Endothelial cell of umbilical vein (primary cell): Measurements from ENCODE around the gene PBXIP1. TPM values are rescaled to one million over a fixed set of nuclear protein-coding genes. Genes with fewer than 3 reads are reported as not detected.

Experiments
- BruUV-seq: library from RNA; stranded (reverse); fragments of 400-500 nt; replicated peaks from 2 replicates; lab custom pipeline; 2021; lab: Mats Ljungman, UMichigan
- CTCF ChIA-PET: fragments of 300-600, 350-600 bp; sonication (Branson Sonifier 250); formaldehyde crosslinking; loops from one replicate; lab custom pipeline; 2021; ENCODE audit warnings: antibody characterized with exemption, inconsistent platforms; lab: Charles Lee
- POLR2A ChIA-PET: fragments of 300-600, 350-600 bp; sonication (Branson Sonifier 250); formaldehyde crosslinking; loops from one replicate; lab custom pipeline; 2021; ENCODE audit warnings: antibody characterized with exemption, inconsistent platforms; lab: Charles Lee
- DNase-seq: peaks from one replicate; pipeline ENCODE4 v3.0.0-alpha.2; 2011; ENCODE audit warnings: low read depth, low spot score
- FAIRE-seq: peaks from 2 replicates; lab custom pipeline; 2011; peaks lifted over from hg19 to GRCh38; lab: Jason Lieb, UNC
- H2AFZ ChIP-seq: 2 replicates; pipeline ENCODE4 v1.6.0; 2012; ENCODE audit warnings: low read depth, low read length, control low read depth, inconsistent platforms
- H3K27ac ChIP-seq: 2 replicates; pipeline ENCODE4 v1.5.1; 2011; ENCODE audit warnings: low read depth, mild to moderate bottlenecking, control low read depth, low read length, moderate library complexity; ENCODE audit not compliant: insufficient read depth
- H3K27me3 ChIP-seq, 2 experiments: 2 replicates each; pipeline versions ENCODE4 v1.6.0 to v1.6.1; 2011; ENCODE audit warnings: low read length in 2 of 2, mixed read lengths in 1 of 2; ENCODE audit not compliant: control insufficient read depth in 2 of 2, insufficient read depth in 2 of 2
- H3K36me3 ChIP-seq, 2 experiments: 2 replicates in 1 of 2; 3 replicates in 1 of 2; pipeline ENCODE4 v1.5.1; 2011; ENCODE audit warnings: low read length in 2 of 2, mild to moderate bottlenecking in 1 of 2, moderate library complexity in 1 of 2; ENCODE audit not compliant: control insufficient read depth in 2 of 2, insufficient read depth in 2 of 2; ENCODE audit errors: extremely low read depth in 1 of 2
- H3K4me1 ChIP-seq: 3 replicates; pipeline ENCODE4 v1.5.1; 2011; ENCODE audit warnings: mild to moderate bottlenecking, low read length; ENCODE audit not compliant: control insufficient read depth, insufficient read depth; ENCODE audit errors: extremely low read depth
- H3K4me2 ChIP-seq: 2 replicates; pipeline ENCODE4 v1.6.1; 2011; ENCODE audit warnings: low read length, control low read depth, mixed read lengths; ENCODE audit not compliant: insufficient read depth
- H3K4me3 ChIP-seq, 3 experiments: fragments of 200-600 bp in 1 of 3; sonication (generic), shearing (Covaris generic) in 1 of 3; replicated peaks in 1 of 3; 2 replicates each; pipeline ENCODE4 v1.5.1; 2011 to 2016; ENCODE audit warnings: control low read depth in 3 of 3, low read length in 3 of 3, mild to moderate bottlenecking in 2 of 3, inconsistent platforms in 1 of 3, low read depth in 1 of 3, moderate library complexity in 1 of 3; ENCODE audit not compliant: insufficient read depth in 1 of 3
- H3K79me2 ChIP-seq: 2 replicates; pipeline ENCODE4 v1.6.0; 2012; ENCODE audit warnings: low read length, inconsistent platforms; ENCODE audit not compliant: control insufficient read depth, insufficient read depth
- H3K9ac ChIP-seq: replicated peaks from 2 replicates; pipeline ENCODE3; 2011; ENCODE audit warnings: low read length, control low read depth; ENCODE audit not compliant: insufficient read depth; ENCODE audit errors: extremely low read depth
- H3K9me1 ChIP-seq: replicated peaks from 3 replicates; pipeline ENCODE4 v1.6.0; 2011; ENCODE audit warnings: mild to moderate bottlenecking, low read length; ENCODE audit not compliant: control insufficient read depth, insufficient read depth; ENCODE audit errors: extremely low read depth
- H3K9me3 ChIP-seq: replicated peaks from 2 replicates; pipeline ENCODE4 v1.5.1; 2012; ENCODE audit warnings: low read length, inconsistent platforms; ENCODE audit not compliant: control insufficient read depth, insufficient read depth
- H4K20me1 ChIP-seq: replicated peaks from 2 replicates; pipeline ENCODE3; 2011; ENCODE audit warnings: mild to moderate bottlenecking, low read length; ENCODE audit not compliant: control insufficient read depth, insufficient read depth; ENCODE audit errors: extremely low read depth
- CTCF ChIP-seq, 2 donors: IDR thresholded peaks; 1 replicate in 1 of 2; 2 replicates in 1 of 2; pipeline ENCODE4 v1.5.1; 2011; ENCODE audit warnings: low read length in 2 of 2, mild to moderate bottlenecking in 2 of 2, moderate library complexity in 2 of 2, control low read depth in 1 of 2, inconsistent platforms in 1 of 2, low read depth in 1 of 2; ENCODE audit not compliant: insufficient read depth in 1 of 2; ENCODE audit errors: extremely low read depth in 1 of 2
- EZH2 ChIP-seq: IDR thresholded peaks from 2 replicates; pipeline ENCODE4 v1.6.1; 2012; ENCODE audit warnings: borderline replicate concordance, low read depth, mild to moderate bottlenecking, moderate library complexity, low read length, inconsistent platforms; ENCODE audit not compliant: severe bottlenecking
- FOS ChIP-seq: IDR thresholded peaks from 2 replicates; pipeline ENCODE4 v1.6.1; 2011; ENCODE audit warnings: mild to moderate bottlenecking, low read length, moderate library complexity, borderline replicate concordance; ENCODE audit not compliant: insufficient read depth
- GATA2 ChIP-seq: IDR thresholded peaks from 2 replicates; pipeline ENCODE4 v1.7.0; 2011; ENCODE audit warnings: low read depth, mild to moderate bottlenecking, moderate library complexity, mixed read lengths, low read length; ENCODE audit not compliant: insufficient read length, insufficient read depth
- JUN ChIP-seq: IDR thresholded peaks from 2 replicates; pipeline ENCODE4 v1.6.1; 2011; ENCODE audit warnings: borderline replicate concordance, low read depth; ENCODE audit not compliant: insufficient read length, insufficient read depth
- MAX ChIP-seq: IDR thresholded peaks from 2 replicates; pipeline ENCODE4 v1.6.1; 2011; ENCODE audit not compliant: insufficient read depth, insufficient read length
- MYC ChIP-seq: IDR thresholded peaks from one replicate; pipeline ENCODE4 v1.6.1; 2011; ENCODE audit warnings: mild to moderate bottlenecking, low read depth, low read length
- POLR2A ChIP-seq: IDR thresholded peaks from 2 replicates; pipeline ENCODE4 v1.6.1; 2012; ENCODE audit warnings: low read depth, mild to moderate bottlenecking, control low read depth, low read length
- POLR2AphosphoS5 ChIP-seq: IDR thresholded peaks from 2 replicates; pipeline ENCODE4 v1.6.1; 2012; ENCODE audit warnings: low read depth, mild to moderate bottlenecking, control low read depth, low read length, moderate library complexity; ENCODE audit not compliant: insufficient read depth
- dilution Hi-C: fragments of 300-500 bp; cut with MboI; formaldehyde crosslinking; loops from one replicate; pipeline ENCODE4 v1.15.0; 2019; ENCODE audit warnings: low sequenced_read_pairs; ENCODE audit not compliant: extremely low pct_ligation_motif_present
- intact Hi-C: fragments of 100-400 bp; cut with micrococcal nuclease; formaldehyde crosslinking; loops from one replicate; pipeline ENCODE4 v1.10.0; 2022
- microRNA-seq: library from miRNA; unstranded; fragments of <30 nt; microRNA quantifications from one replicate; pipeline ENCODE4 v1.2.0, GENCODE V29; 2021; ENCODE audit warnings: borderline number of aligned reads, borderline replicate concordance
- polyA plus RNA-seq, 4 experiments: library from polyadenylated mRNA; depleted of rRNA in 3 of 4; stranded (reverse) in 3 of 4; unstranded in 1 of 4; fragments of >200 nt; gene quantifications; 2 replicates each; pipeline versions ENCODE4 v1.2.1 to v1.2.3, GENCODE V29; 2011 to 2012; ENCODE audit warnings: missing spikeins in 1 of 4
- small RNA-seq: library from RNA; depleted of rRNA; stranded (forward); fragments of <200 nt; gene quantifications from one replicate; pipeline ENCODE3, GENCODE V24; 2012; ENCODE audit warnings: low replicate concordance, low read depth; ENCODE audit not compliant: insufficient read depth, insufficient read length
- total RNA-seq: library from RNA; stranded (reverse); gene quantifications from 2 replicates; pipeline ENCODE4 v1.2.3, GENCODE V29; 2021

PBXIP1 gene
- total and polyA plus RNA-seq, 2 donors (not counting 3 experiments of a cell fraction or from before 2014, with no cell fraction given): 49.4 to 54.7 TPM

GRCh38 chr1:154895798-154896197, 60.1 kb downstream of the PBXIP1 start:
- DNase-seq (no peak), FAIRE-seq (no peak)
- H3K4me1 ChIP-seq: no peaks in the 10 kb centered on the region
- TF ChIP-seq POLR2A (no peak), MAX (no peak), GATA2 (no peak), FOS (no peak), CTCF (IDR thresholded peaks at IDR 0.05; ENCODE audit: extremely low read depth in 1 of 2, insufficient read depth in 1 of 2, low read depth in 1 of 2, low read length in 2 of 2) (no peak), POLR2AphosphoS5 (no peak), EZH2 (no peak), JUN (no peak), MYC (no peak)
- H2AFZ ChIP-seq: no peak overlapping the region
- CTCF ChIA-PET: interaction anchor here (0.8 to 2.5 kb wide), 4 partner anchors 9 to 226 kb away, joined by 3 to 14 read pairs (median 3); no protein-coding TSS in a partner anchor
- no peak overlapping the region for H3K4me3 ChIP-seq
- BruUV-seq: no TSS peak
- no peaks in the 10 kb centered on the region for H3K9me3 ChIP-seq
- no peaks in the 10 kb centered on the region for H3K79me2 ChIP-seq
- no peaks in the 10 kb centered on the region for H3K9me1 ChIP-seq
- peaks cover 3 to 15% of the 10 kb centered on the region in 2 experiments for H3K27me3 ChIP-seq
- H3K9ac ChIP-seq: no peak overlapping the region
- POLR2A ChIA-PET: no interaction called here
- intact Hi-C loops (no loop called here), dilution Hi-C loops (no loop called here)
- no peaks in the 10 kb centered on the region for H3K36me3 ChIP-seq
- H4K20me1 ChIP-seq: no peaks in the 10 kb centered on the region
- H3K27ac ChIP-seq: no peak overlapping the region
- H3K4me2 ChIP-seq: no peak overlapping the region

Small RNA genes lying within 50 kb of the gene (microRNA-seq; reads per million reads assigned to microRNA genes)
- gene MIR4258: not detected

Small RNA genes lying within 50 kb of the gene (small RNA-seq; reads per million reads assigned to genes)
- gene MIR4258 (not detected), gene RF00017 (not detected)

Other genes starting within 250 kb of the PBXIP1 start
- gene KCNN3, start 85.8 kb downstream of the PBXIP1 start, total RNA-seq: 0.85 and 1.1 TPM in 2 replicates
- 0.41 and 0.91 TPM in 2 replicates for gene KCNN3, start 85.8 kb downstream of the PBXIP1 start, polyA plus RNA-seq
- 22.6 and 23.0 TPM in 2 replicates for gene PMVK, start 19.4 kb downstream of the PBXIP1 start, total RNA-seq
- 24.0 and 32.7 TPM in 2 replicates for gene PMVK, start 19.4 kb downstream of the PBXIP1 start, polyA plus RNA-seq
- 21.5 and 21.9 TPM in 2 replicates for gene PYGO2, start 5.7 kb upstream of the PBXIP1 start, total RNA-seq
- gene PYGO2, start 5.7 kb upstream of the PBXIP1 start, polyA plus RNA-seq: 19.3 and 19.5 TPM in 2 replicates
- 286 and 316 TPM in 2 replicates for gene SHC1, start 14.6 kb upstream of the PBXIP1 start, total RNA-seq
- gene SHC1, start 14.6 kb upstream of the PBXIP1 start, polyA plus RNA-seq: 324 and 379 TPM in 2 replicates
- 126 and 128 TPM in 2 replicates for gene CKS1B, start 18.6 kb upstream of the PBXIP1 start, total RNA-seq
- 280 and 319 TPM in 2 replicates for gene CKS1B, start 18.6 kb upstream of the PBXIP1 start, polyA plus RNA-seq
- 42.2 and 48.8 TPM in 2 replicates for gene FLAD1, start 27.2 kb upstream of the PBXIP1 start, total RNA-seq
- gene FLAD1, start 27.2 kb upstream of the PBXIP1 start, polyA plus RNA-seq: 59.1 and 66.8 TPM in 2 replicates
- gene LENEP, start 37.5 kb upstream of the PBXIP1 start, total RNA-seq: 0.64 and 0.88 TPM in 2 replicates
- not detected in 2 replicates for gene LENEP, start 37.5 kb upstream of the PBXIP1 start, polyA plus RNA-seq
- 20.0 and 24.0 TPM in 2 replicates for gene ZBTB7B, start 46.7 kb upstream of the PBXIP1 start, total RNA-seq
- 26.2 and 32.6 TPM in 2 replicates for gene ZBTB7B, start 46.7 kb upstream of the PBXIP1 start, polyA plus RNA-seq
- gene DCST2, start 77.7 kb upstream of the PBXIP1 start, total RNA-seq: 0.23 and 0.51 TPM in 2 replicates
- gene DCST2, start 77.7 kb upstream of the PBXIP1 start, polyA plus RNA-seq: 0.29 and 0.73 TPM in 2 replicates
- gene DCST1, start 77.7 kb upstream of the PBXIP1 start, total RNA-seq: not detected in 2 replicates
- gene DCST1, start 77.7 kb upstream of the PBXIP1 start, polyA plus RNA-seq: not detected in 2 replicates
- gene ADAM15, start 95.2 kb upstream of the PBXIP1 start, total RNA-seq: 268 and 299 TPM in 2 replicates
- gene ADAM15, start 95.2 kb upstream of the PBXIP1 start, polyA plus RNA-seq: 295 and 397 TPM in 2 replicates
- gene EFNA4, start 107.6 kb upstream of the PBXIP1 start, total RNA-seq: 16.5 and 17.5 TPM in 2 replicates
- 25.2 and 28.0 TPM in 2 replicates for gene EFNA4, start 107.6 kb upstream of the PBXIP1 start, polyA plus RNA-seq
- 2.2 TPM in 2 replicates for gene EFNA3, start 122.7 kb upstream of the PBXIP1 start, total RNA-seq
- 2.5 and 4.2 TPM in 2 replicates for gene EFNA3, start 122.7 kb upstream of the PBXIP1 start, polyA plus RNA-seq
- gene EFNA1, start 171.8 kb upstream of the PBXIP1 start, total RNA-seq: 107 and 111 TPM in 2 replicates
- gene EFNA1, start 171.8 kb upstream of the PBXIP1 start, polyA plus RNA-seq: 289 and 295 TPM in 2 replicates
- gene SLC50A1, start 179.8 kb upstream of the PBXIP1 start, total RNA-seq: 29.5 and 30.8 TPM in 2 replicates
- 66.1 and 70.4 TPM in 2 replicates for gene SLC50A1, start 179.8 kb upstream of the PBXIP1 start, polyA plus RNA-seq
- gene DPM3, start 184.4 kb upstream of the PBXIP1 start, total RNA-seq: 69.6 and 78.8 TPM in 2 replicates
- gene DPM3, start 184.4 kb upstream of the PBXIP1 start, polyA plus RNA-seq: 258 and 315 TPM in 2 replicates
- gene KRTCAP2, start 217.2 kb upstream of the PBXIP1 start, total RNA-seq: 170 and 207 TPM in 2 replicates
- gene KRTCAP2, start 217.2 kb upstream of the PBXIP1 start, polyA plus RNA-seq: 362 and 409 TPM in 2 replicates
- 9.6 and 10.0 TPM in 2 replicates for gene TRIM46, start 217.8 kb upstream of the PBXIP1 start, total RNA-seq
- 9.5 and 12.7 TPM in 2 replicates for gene TRIM46, start 217.8 kb upstream of the PBXIP1 start, polyA plus RNA-seq